PC-3 (cell line): ENCODE results near the gene MUSTN1. TPM values are rescaled to one million over a fixed set of nuclear protein-coding genes. Genes with fewer than 3 reads are reported as not detected.

ENCODE experiments used
- ATAC-seq: fragments of 200-7000 bp; cut with Tn5 transposase; 2 replicates; pipeline ENCODE4 v1.9.1; 2020; ENCODE audit warnings: mild to moderate bottlenecking, moderate library complexity
- BruUV-seq: library from RNA; stranded (reverse); fragments of 400-500 nt; replicated peaks from 2 replicates; lab custom pipeline; 2021; lab: Mats Ljungman, UMichigan
- CTCF ChIA-PET: fragments of 300-600 bp; sonication (Branson Sonifier 250); formaldehyde crosslinking; loops from one replicate; lab custom pipeline; 2022; ENCODE audit warnings: antibody characterized with exemption; lab: Charles Lee
- POLR2A ChIA-PET: fragments of 300-600 bp; sonication (Branson Sonifier 250); formaldehyde crosslinking; loops from one replicate; lab custom pipeline; 2022; ENCODE audit warnings: antibody characterized with exemption; ENCODE audit not compliant: unreplicated experiment; lab: Charles Lee
- DNase-seq: peaks from one replicate; pipeline ENCODE4 v3.0.0-alpha.2; 2015
- H2AFZ ChIP-seq: fragments of 300-600 bp; sonication (generic); 2 replicates; pipeline ENCODE4 v1.6.0; 2016; ENCODE audit warnings: antibody characterized with exemption, low read length
- H3F3A ChIP-seq: fragments of 300-600 bp; sonication (generic); one replicate; pipeline ENCODE4 v1.6.0; 2017; ENCODE audit warnings: antibody characterized with exemption, low read length, control low read depth, mild to moderate bottlenecking; ENCODE audit not compliant: unreplicated experiment
- H3K27ac ChIP-seq: fragments of 300-600 bp; sonication (generic); 2 replicates; pipeline ENCODE4 v1.5.1; 2016; ENCODE audit warnings: mild to moderate bottlenecking, low read length
- H3K27me3 ChIP-seq: fragments of 300-600 bp; sonication (generic); 2 replicates; pipeline ENCODE4 v1.6.1; 2016; ENCODE audit warnings: low read length, mixed read lengths
- H3K36me3 ChIP-seq: fragments of 300-600 bp; sonication (generic); 2 replicates; pipeline ENCODE4 v1.6.1; 2016; ENCODE audit warnings: low read depth, mixed run types, low read length, mixed read lengths
- H3K4me1 ChIP-seq: fragments of 300-600 bp; sonication (generic); 2 replicates; pipeline ENCODE4 v1.5.1; 2016; ENCODE audit warnings: low read length; ENCODE audit not compliant: insufficient read depth
- H3K4me2 ChIP-seq: fragments of 300-600 bp; sonication (generic); 2 replicates; pipeline ENCODE4 v1.6.0; 2016; ENCODE audit warnings: low read length
- H3K4me3 ChIP-seq: fragments of 300-600 bp; sonication (generic); 2 replicates; pipeline ENCODE4 v1.5.1; 2016; ENCODE audit warnings: mild to moderate bottlenecking, low read length, mixed read lengths
- H3K79me2 ChIP-seq: fragments of 300-600 bp; sonication (generic); 2 replicates; pipeline ENCODE4 v1.6.1; 2017; ENCODE audit warnings: low read length, mixed read lengths
- H3K9ac ChIP-seq: fragments of 300-600 bp; sonication (generic); 2 replicates; pipeline ENCODE4 v1.6.0; 2016; ENCODE audit warnings: mild to moderate bottlenecking, low read length
- H3K9me2 ChIP-seq: fragments of 300-600 bp; sonication (generic); replicated peaks from 2 replicates; pipeline ENCODE4 v1.6.1; 2016; ENCODE audit warnings: mixed run types, low read length, mixed read lengths
- H3K9me3 ChIP-seq: fragments of 300-600 bp; sonication (generic); 2 replicates; pipeline ENCODE4 v1.6.1; 2016; ENCODE audit warnings: low read length, mixed read lengths
- H4K20me1 ChIP-seq: fragments of 300-600 bp; sonication (generic); 2 replicates; pipeline ENCODE4 v1.6.1; 2016; ENCODE audit warnings: low read length, mixed read lengths
- EZH2 ChIP-seq: fragments of 300-600 bp; sonication (generic); IDR thresholded peaks from one replicate; pipeline ENCODE4 v1.6.1; 2017; ENCODE audit warnings: antibody characterized with exemption, mild to moderate bottlenecking, low read length; ENCODE audit not compliant: unreplicated experiment
- EZH2phosphoT487 ChIP-seq: fragments of 300-600 bp; sonication (generic); IDR thresholded peaks from 2 replicates; pipeline ENCODE4 v1.6.1; 2018; ENCODE audit warnings: mild to moderate bottlenecking, antibody characterized with exemption, low read length, borderline replicate concordance
- intact Hi-C: fragments of 100-400 bp; cut with micrococcal nuclease; formaldehyde crosslinking; loops from 2 replicates; pipeline ENCODE4 v1.9.0; 2023
- total RNA-seq: library from RNA; depleted of rRNA; stranded (reverse); fragments of >200 nt; gene quantifications from 2 replicates; pipeline ENCODE4 v1.2.3, GENCODE V29; 2014
- TF ChIP-seq, protein P1 (sequence below): fragments of 300-600 bp; sonication (generic); conservative IDR thresholded peaks from 2 replicates; pipeline ENCODE4 v1.5.1; 2017; ENCODE audit warnings: antibody characterized with exemption, low read depth, mild to moderate bottlenecking, low read length

The MUSTN1 gene
- total RNA-seq, 1 experiment from 2014 or later, result 0.66 TPM

GRCh38 chr3:52880474-52880873, 45.7 kb upstream of the MUSTN1 start:
- intact Hi-C loops, result no loop called here
- Histone ChIP-seq H3K9me2 (no peaks in the 10 kb centered on the region), H3K4me2 (no peak overlapping the region), H3K79me2 (no peaks in the 10 kb centered on the region), H3K36me3 (peaks cover 2% of the 10 kb centered on the region; the same call in 1 of the 2 replicates), H3K4me3 (no peak overlapping the region), H3K4me1 (no peaks in the 10 kb centered on the region), H4K20me1 (no peaks in the 10 kb centered on the region), H3K27me3 (no peaks in the 10 kb centered on the region), H3K27ac (no peak overlapping the region), H3K9me3 (no peaks in the 10 kb centered on the region), H2AFZ (no peak overlapping the region), H3F3A (no peaks in the 10 kb centered on the region), H3K9ac (no peak overlapping the region)
- BruUV-seq, result no TSS peak
- DNase-seq (no peak), ATAC-seq (no peak)
- POLR2A ChIA-PET, result no interaction called here
- TF ChIP-seq EZH2 (no peak), EZH2phosphoT487 (no peak)
- TF ChIP-seq, protein P1, sequence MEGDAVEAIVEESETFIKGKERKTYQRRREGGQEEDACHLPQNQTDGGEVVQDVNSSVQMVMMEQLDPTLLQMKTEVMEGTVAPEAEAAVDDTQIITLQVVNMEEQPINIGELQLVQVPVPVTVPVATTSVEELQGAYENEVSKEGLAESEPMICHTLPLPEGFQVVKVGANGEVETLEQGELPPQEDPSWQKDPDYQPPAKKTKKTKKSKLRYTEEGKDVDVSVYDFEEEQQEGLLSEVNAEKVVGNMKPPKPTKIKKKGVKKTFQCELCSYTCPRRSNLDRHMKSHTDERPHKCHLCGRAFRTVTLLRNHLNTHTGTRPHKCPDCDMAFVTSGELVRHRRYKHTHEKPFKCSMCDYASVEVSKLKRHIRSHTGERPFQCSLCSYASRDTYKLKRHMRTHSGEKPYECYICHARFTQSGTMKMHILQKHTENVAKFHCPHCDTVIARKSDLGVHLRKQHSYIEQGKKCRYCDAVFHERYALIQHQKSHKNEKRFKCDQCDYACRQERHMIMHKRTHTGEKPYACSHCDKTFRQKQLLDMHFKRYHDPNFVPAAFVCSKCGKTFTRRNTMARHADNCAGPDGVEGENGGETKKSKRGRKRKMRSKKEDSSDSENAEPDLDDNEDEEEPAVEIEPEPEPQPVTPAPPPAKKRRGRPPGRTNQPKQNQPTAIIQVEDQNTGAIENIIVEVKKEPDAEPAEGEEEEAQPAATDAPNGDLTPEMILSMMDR, result no peak
- CTCF ChIA-PET, result no interaction called here

- no peak for ATAC-seq
- no peaks in the 10 kb centered on the region for H3K4me1 ChIP-seq
Measured at GRCh38 chr3:52880047-52880446, 45.2 kb upstream of the MUSTN1 start.

DNA sequence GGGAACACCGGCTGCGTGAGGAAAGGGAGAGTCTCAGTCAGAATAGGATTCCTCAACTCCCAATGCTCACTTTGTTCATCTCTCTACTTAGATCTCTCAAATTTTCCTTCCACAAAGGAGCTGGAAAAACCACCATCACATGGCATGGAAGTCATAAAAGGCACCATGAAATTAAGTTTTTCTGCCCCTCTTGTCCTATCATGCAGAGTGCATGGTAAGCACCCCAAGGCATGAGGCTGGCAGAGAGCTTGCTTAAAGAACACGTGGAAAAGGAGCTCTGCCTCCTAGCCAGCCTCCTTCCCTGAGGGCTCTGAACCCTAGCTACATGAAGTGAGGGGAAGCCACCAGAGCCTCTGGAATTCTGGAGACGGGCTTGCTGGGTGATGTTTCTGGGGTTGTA, 44.8 kb upstream of the MUSTN1 start:
- intact Hi-C loops, result no loop called here
- Histone ChIP-seq H3K4me3 (no peak overlapping the region), H3K27ac (no peak overlapping the region), H3K79me2 (no peaks in the 10 kb centered on the region), H3F3A (no peaks in the 10 kb centered on the region), H3K9me2 (no peaks in the 10 kb centered on the region), H3K27me3 (no peaks in the 10 kb centered on the region), H3K4me1 (no peaks in the 10 kb centered on the region), H3K9me3 (no peaks in the 10 kb centered on the region), H3K36me3 (no peaks in the 10 kb centered on the region), H4K20me1 (no peaks in the 10 kb centered on the region), H3K4me2 (no peak overlapping the region), H2AFZ (no peak overlapping the region), H3K9ac (no peak overlapping the region)
- ATAC-seq (no peak), DNase-seq (no peak)
- TF ChIP-seq, protein P1, result no peak
- TF ChIP-seq EZH2 (no peak), EZH2phosphoT487 (no peak)
- no TSS peak for BruUV-seq
- ChIA-PET POLR2A (no interaction called here), CTCF (no interaction called here)

More at GRCh38 chr3:52880047-52880446, 45.2 kb upstream of the MUSTN1 start:
- ChIA-PET CTCF (no interaction called here), POLR2A (no interaction called here)
- Histone ChIP-seq H3F3A (no peaks in the 10 kb centered on the region), H3K4me2 (no peak overlapping the region), H3K27ac (no peak overlapping the region), H3K4me3 (no peak overlapping the region), H2AFZ (no peak overlapping the region), H3K9me2 (no peaks in the 10 kb centered on the region), H3K27me3 (no peaks in the 10 kb centered on the region), H3K9ac (no peak overlapping the region), H4K20me1 (no peaks in the 10 kb centered on the region), H3K36me3 (no peaks in the 10 kb centered on the region), H3K9me3 (no peaks in the 10 kb centered on the region), H3K79me2 (no peaks in the 10 kb centered on the region)
- no TSS peak for BruUV-seq
- no peak for TF ChIP-seq EZH2
- intact Hi-C loops, result no loop called here
- no peak for DNase-seq
